HCEC 1CT (cell line): ENCODE results near the gene KLC3.
"Not testable (repeated sequence)": the region's sequence is repeated elsewhere in the genome, so short reads cannot be mapped to it uniquely, and the experiment has no call there.

ENCODE experiments used
- DNase-seq: peaks from one replicate; pipeline ENCODE4 v3.0.0-alpha.2; 2017

KLC3 gene

DNA sequence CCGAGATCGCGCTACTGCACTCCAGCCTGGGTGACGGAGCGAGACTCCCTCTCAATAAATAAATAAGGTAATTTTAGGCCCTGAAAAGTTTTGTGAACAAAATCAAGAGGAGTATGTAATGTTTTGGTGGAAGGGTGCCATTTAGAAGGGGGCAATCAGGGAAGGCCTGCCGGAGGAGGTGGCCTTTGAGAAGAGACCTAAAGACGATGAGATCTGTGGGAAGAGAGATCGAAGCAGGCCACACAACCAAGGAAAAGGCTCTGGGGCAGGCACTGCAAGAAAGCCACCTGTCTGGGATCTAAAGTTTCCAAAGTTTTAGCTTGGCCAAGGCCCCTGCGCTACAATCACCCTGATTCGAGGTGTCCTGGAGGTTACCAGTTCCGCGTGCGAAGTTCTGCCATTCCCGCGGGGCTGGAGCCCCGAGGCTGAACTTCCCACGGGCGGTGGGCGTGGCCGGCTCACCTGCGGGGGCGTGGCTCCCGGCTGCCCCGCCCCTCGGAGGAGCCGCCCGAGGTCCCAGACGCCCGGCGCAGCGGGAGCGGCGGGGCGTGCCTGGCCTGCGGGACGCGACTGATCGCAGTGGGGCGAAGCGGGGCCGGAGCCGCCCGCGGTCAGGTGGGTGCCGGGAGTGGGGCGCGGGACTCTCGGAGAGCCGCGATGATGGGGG, at the start of gene KLC3:
Gene KLC3 (plus strand): TSS at position 519 of the 667 bp plus-strand sequence. CDS start 4,792 bp downstream, outside the sequence.
- no peak for DNase-seq

GRCh38 chr19:45291834-45292233, 48.7 kb upstream of the KLC3 start:
- no peak for DNase-seq

DNA sequence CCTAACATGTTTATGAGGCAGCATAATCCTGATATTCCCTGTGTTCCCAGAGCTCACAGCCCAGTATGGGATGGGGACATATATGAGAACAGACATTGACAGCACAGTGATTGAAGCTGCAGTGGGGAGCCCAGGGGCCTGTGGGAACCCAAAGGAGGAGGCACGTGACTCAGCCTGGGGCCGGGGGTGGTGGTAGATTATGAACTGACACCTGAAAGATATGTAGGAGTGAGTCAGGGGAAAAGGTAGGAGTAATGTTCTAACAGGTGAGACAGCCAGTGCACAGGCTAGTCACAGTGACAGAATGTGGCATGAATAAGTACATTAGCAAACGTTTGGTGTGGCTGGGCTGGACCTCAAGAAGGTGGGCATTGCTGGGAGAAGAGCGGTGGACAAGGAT, 46.9 kb upstream of the KLC3 start:
- DNase-seq, result no peak

- no peak for DNase-seq
Measured at GRCh38 chr19:45294291-45295029, 46.1 kb upstream of the KLC3 start.

- no peak for DNase-seq
Measured at GRCh38 chr19:45295873-45296272, 44.7 kb upstream of the KLC3 start.

DNA sequence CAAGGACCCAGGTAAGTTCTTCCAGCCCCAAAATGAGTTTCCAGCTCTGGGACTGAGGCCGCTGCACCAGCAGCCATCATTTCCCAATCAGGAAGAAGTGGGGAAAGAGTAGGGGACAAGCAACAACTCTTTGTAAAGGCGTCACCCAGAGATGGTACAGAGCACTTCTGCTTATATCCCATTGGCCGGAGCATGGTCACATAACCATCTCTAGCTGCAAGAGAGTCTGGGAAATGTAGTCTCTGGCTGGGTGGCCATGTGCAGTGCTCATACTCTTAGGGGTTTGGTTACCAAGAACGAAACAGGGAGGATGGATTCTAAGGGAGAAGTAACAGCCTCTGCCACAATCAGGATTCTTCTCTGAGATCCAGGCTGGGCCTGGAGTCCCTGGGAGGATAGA, 44.2 kb upstream of the KLC3 start:
- no peak for DNase-seq

GRCh38 chr19:45297674-45298073, 42.9 kb upstream of the KLC3 start:
- no peak for DNase-seq

DNA sequence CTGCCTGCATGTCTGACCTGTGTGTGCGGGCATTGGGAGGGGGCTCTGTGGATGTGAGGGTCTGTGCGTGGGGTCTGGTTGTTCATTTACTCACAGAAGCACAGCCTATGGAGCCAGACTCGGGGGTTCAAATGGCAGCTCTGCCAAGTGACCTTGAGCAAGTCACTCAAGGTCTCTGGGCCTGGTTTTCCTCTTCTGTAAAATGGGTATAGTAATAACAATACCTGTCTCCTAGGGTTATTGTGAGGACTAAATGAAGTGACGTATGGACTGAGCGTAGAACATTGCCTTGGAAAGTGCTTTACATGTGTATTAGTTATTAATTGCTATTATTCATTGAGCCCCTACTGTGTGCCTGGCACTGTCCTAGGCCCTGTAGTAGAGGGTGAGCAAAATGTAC, 42.3 kb upstream of the KLC3 start:
- DNase-seq, result no peak

DNA sequence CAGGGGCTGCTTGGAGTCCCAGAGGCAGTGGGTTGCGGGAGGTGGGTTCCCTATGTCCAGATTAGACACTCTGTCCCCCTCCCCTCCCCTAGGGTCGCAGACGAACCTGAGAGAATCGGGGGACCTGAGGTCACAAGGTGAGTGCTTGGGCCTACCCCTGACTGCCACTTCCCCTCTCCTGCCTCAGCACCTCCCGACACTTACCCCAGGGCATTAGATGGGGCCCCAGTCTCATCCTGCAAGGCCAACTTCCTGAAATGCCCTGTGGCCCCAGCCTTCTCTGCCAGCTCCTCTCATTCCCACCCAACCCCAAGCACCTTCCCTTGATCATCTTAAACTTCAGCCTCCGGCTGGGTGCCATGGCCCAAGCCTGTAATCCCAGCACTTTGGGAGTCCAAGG, 40.8 kb upstream of the KLC3 start:
- no peak for DNase-seq

- DNase-seq, result no peak
Measured at GRCh38 chr19:45302416-45302815, 38.1 kb upstream of the KLC3 start.

GRCh38 chr19:45303269-45304060, 37.1 kb upstream of the KLC3 start:
- no peak for DNase-seq

DNA sequence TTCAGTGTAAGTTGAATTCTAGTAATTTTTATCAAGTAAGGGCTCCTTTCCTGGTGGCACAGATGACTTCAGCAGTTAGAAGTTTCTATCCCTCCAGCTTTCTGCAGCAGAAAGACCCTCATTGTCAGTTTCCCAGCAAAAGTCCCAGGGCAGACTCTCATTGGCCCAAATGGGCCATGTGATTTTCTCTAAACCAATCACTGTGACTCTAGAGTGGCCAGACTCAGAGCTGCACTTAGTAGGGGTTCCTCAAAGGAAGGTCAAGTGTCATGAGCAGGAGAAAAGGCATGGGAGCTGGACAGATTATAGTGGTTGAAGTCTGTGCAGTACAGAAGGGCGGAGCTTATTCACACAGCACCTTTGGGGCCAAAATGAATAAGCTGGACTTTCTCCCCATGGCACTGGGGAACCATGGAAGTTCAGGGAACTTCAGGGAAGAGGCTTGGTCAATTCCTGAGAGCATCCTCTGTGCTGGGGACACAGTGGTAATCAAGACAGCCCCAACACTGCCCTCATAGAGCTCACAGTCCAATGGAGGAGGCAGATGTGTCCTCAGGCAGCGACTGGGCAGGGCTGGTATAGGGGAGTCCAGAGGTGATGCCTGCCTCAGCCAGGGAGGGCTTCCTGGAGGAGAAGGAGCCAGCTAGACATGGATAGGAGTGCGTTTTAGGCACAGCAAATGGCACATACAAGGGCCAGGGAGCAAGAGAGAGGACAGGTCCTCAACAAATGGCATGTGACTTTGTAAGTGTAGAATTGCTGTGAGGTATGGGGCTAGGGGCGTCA, 36.2 kb upstream of the KLC3 start:
- no peak for DNase-seq

GRCh38 chr19:45305007-45305406, 35.5 kb upstream of the KLC3 start:
- DNase-seq, result no peak

GRCh38 chr19:45305421-45305820, 35.1 kb upstream of the KLC3 start:
- no peak for DNase-seq

- DNase-seq, result no peak
Measured at GRCh38 chr19:45306040-45306439, 34.5 kb upstream of the KLC3 start.

GRCh38 chr19:45306518-45307027, 34.0 kb upstream of the KLC3 start:
- no peak for DNase-seq

GRCh38 chr19:45307361-45307760, 33.2 kb upstream of the KLC3 start:
- DNase-seq, result no peak

DNA sequence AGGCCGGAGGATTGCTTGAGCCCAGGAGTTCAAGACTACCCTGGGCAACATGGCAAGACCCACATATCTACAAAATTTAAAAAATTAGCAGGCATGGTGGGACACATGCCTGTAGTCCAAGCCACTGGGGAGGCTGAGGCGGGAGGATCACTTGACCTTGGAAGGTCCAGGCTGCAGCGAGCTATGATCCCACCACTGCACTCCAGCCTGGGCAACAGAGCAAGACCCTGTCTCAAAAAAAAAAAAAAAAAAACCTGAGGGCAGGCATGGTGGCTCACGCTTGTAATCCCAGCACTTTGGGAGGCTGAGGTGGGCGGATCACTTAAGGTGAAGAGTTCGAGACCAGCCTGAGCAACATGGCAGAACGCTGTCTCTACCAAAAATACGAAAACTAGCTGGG, 31.2 kb upstream of the KLC3 start:
- DNase-seq, result not testable (repeated sequence)

GRCh38 chr19:45311621-45312020, 28.9 kb upstream of the KLC3 start:
- DNase-seq, result no peak

- DNase-seq, result not testable (repeated sequence)
Measured at GRCh38 chr19:45312285-45312684, 28.3 kb upstream of the KLC3 start.

DNA sequence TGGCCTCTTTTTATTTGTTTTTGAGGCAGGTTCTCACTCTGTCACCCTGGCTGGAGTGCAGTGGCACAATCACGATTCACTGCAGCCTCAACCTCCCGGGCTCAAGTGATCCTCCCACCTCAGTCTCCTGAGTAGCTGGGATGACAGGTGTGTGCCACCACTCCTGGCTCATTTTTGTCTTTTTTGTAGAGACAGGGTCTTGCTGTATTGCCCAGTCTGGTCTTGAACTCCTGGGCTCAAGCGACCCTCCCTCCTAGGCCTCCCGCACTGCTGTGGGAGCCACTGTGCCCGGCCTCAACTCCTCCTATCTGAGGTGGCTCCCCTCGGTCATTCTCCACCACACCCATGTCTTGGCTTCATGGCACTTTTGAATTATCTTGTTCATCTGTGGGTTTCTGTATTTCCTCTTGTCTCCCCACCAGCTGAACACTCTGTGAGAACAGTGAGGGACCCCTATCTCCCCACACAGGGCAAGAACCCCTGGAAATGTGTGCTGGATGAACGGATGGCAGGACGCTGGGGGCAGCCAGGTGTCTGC, 25.8 kb upstream of the KLC3 start:
- DNase-seq, result no peak

DNA sequence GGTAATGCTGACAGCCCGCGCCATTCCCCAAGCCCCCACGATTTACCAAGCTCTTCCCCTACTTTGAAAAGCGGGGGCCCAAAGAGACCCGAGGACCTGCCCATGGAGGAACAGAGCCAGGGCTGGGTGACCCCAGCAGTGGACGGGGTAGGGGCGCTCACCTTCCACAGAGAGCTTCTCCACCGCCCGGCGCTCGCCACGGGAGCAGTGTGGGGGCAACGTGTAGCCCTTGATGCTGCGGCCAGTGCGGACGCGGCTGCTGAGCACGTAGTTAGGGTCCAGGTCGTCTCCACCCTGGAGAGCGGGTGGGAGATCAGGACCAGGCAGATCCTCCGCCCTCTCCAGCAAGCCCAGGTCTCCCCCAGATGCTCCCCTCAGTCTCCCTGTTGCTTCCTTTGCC, 25.2 kb upstream of the KLC3 start:
- no peak for DNase-seq
